HG03521 (cell line): ENCODE results near the gene EIF3K.
A peak's percentile ranks its signal among the peaks of the same experiment; 100 is the strongest.
"Not testable (repeated sequence)": the region's sequence is repeated elsewhere in the genome, so short reads cannot be mapped to it uniquely, and the experiment has no call there.

ENCODE experiments used
- ATAC-seq: cut with Tn5 transposase; IDR thresholded peaks from one replicate; pipeline ENCODE4 v1.9.1; 2021; ENCODE audit warnings: mild to moderate bottlenecking, moderate library complexity; ENCODE audit not compliant: unreplicated experiment

EIF3K gene, protein sequence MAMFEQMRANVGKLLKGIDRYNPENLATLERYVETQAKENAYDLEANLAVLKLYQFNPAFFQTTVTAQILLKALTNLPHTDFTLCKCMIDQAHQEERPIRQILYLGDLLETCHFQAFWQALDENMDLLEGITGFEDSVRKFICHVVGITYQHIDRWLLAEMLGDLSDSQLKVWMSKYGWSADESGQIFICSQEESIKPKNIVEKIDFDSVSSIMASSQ

DNA sequence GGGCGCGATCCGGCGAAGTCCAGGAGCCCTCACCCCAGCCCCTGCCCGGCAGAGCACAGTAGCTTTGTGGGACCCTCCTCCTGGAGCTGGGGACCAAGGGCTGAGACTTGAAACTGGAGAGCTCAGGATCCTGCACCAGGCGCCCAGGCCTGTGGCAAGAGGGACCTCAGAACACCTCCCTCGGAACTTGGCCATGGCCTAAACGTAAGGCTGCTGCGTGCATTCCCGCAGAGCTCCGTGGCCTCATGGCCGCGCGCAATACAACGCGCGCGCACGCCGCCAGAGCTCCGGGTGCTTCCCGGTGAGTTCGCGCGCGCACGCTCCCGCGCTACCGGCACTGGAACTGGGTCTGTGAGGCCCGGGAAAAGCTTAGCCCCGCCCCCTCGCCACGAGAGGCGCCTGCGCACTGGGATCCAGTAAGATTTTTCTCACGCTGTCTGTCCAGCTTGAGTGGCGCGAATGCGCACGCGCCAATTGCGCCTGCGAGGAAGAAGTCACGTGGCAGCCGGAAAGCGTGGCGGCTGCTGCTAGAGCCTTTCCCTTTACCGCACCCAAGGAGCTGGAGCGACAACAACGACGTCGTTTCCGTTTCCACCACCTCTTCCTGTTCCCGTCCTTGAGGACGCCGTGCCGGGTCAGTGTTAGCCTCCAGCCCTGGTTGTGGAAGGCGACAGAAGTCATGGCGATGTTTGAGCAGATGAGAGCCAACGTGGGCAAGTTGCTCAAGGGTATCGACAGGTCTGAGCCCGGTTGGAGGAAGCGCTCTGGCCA is at the start of gene EIF3K:
Gene EIF3K (plus strand): TSS at position 599 of the 771 bp plus-strand sequence. CDS start 81 bp downstream, at position 680.
- ATAC-seq, result peak; percentile 60

DNA sequence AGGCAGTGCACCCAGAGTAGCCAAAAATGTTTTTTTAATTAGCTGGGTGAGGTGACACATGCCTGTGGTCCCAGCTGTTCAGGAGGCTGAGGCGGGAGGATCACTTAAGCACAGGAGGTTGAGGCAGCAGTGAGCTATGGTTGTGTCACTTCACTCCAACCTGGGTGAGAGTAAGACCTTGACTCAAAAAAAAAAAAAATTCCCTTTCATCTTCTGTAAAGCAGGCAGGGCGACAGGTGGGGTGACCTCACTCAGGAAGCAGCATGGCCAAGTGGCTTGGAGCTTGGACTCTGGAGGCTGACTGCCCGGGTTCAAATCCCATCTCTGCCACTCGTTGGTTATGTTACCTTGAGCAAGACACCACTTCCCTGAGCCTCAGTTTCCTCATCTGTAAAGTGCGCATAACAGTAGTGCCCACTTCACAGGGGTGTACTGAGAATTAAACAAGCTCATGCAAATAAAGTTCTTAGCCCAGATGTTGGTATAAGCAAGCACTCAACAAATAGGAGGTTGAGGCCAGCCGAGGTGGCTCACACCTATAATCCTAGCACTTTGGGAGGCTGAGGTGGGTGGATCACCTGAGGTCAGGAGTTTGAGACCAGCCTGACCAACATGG is 49.5 kb upstream of the EIF3K start:
- no peak for ATAC-seq

DNA sequence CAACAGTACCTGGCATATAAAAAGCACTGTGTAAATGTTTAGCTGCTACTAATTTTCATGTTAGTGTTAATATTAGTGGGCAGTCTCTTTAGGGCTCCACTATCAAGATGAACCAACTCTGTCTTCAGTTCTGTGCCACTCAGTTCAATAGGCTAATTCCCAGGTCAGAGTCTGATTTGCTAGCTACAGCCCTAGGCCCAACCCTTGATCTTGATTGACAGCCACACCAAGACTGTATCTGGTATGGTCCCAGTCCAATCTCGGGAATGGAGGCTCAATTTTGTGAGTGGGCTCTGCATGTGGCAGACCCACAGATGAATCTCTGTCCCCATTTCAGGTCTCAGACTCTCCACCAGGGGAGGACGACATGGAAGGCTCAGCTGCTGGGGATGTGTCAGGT is 47.3 kb upstream of the EIF3K start:
- ATAC-seq, result no peak

DNA sequence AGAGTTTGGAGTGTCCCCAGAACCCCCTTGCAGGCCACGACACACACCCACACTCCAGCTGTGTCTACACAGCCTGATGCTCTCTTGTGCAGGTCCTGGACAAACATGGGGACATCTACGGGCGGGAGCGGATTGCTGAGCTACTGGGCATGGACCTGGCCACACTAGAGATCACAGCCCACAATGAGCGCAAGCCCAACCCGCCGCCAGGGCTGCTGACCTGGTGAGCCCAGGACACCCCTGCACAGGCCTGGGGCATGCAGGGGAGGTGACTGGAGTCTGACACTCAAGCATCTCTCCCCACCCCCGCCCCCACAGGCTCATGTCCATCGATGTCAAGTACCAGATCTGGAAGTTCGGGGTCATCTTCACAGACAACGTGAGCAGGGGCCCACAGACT is 41.2 kb upstream of the EIF3K start:
- no peak for ATAC-seq

DNA sequence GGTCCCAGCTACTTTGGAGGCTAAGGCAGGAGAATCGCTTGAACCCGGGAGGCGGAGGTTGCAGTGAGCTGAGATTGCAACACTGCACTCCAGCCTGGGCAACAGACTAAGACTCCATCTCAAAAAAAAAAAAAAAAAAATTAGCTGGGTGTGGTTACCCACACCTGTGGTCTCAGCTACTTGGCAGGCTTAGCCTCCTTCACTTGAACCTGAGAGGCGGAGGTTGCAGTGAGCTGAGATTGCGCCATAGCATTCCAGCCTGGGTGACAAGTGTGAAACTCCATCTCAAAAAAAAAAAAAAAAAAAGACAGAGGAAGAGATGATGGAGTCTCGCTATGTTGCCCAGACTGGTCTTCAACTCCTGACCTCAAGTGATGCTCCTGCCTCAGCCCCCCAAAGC is 39.7 kb upstream of the EIF3K start:
- not testable (repeated sequence) for ATAC-seq

DNA sequence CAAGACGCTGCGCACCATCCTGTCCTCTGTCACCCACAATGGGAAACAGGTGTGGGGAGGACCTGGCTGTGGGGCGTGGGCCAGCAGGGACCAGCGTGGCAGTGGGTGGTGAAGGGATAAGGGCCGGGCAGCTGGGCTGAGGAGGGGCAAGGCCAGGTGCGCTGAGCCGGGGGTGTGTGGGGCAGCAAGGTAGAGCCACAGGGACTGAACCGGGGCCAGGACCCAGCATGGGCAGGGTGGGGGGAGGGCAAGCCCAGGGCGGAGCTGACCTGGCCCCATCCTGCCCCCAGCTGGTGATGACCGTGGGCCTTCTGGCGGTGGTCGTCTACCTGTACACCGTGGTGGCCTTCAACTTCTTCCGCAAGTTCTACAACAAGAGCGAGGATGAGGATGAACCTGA is 38.9 kb upstream of the EIF3K start:
- no peak for ATAC-seq

DNA sequence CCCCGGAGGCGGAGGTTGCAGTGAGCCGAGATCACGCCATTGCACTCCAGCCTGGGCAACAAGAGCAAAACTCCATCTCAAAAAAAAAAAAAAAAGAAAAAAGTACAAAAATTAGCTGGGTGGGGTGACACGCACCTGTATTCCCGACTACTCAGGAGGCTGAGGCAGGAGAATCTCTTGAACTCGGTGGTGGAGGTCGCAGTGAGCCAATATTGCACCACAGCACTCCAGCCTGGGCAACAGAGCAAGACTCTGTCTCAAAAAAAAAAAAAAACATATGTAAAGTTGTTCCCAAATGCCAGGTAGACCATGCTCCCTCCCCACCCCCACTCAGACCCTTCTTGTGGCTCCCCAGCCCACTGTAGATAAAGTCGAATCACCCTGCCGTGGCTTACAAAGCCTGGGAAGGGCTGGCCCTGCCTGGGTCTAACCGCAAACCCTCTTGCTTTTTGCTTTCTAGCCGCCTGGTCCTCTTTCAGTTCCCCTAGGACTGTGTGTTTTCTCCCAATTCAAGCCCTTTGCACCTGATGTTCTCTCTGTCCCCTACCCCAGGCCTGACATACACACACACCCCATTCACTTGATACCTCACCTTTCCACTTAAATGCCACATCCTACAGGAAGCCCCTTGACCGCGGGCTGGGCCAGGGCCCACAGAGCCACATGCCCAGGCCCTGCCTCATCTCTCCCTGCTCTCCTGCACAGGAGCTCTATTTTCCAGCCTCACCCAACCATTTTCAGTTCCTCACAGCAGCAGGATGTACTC is 35.6 kb upstream of the EIF3K start:
- peak; percentile 56 for ATAC-seq

DNA sequence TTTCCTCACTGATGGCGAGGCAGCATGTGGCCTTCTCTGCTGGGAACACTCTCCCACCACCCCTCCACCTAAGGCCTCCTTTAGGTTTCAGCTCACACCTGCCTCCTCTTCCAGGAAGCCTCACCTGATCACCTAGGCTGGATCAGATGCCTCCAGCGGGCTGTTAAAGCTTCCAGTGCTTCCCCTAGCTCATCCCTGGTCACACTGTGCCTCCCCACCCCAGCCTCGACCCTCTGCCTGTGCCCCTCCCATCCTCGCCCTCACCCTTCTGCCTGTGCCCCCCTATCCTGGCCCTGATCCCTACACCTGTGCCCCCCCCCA is 35.0 kb upstream of the EIF3K start:
- ATAC-seq, result no peak

DNA sequence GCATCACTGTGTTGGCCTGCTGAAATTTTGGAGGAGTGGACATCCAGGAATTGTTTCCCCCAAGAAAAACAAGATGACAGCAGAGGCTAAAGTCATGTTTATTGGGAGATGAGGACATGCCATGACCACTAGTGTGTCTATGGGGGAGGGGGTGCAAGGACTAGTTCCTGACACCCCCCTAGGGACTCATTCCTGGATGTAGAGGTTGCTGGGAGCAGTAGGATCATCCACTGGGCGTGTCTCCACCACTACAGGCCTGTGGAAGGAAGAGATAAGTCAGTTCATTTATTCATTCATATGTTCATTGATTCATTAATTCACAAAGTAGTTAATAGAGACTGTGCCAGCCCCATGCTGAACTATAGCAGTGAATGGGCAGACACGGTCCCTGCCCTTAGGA is 31.4 kb upstream of the EIF3K start:
- no peak for ATAC-seq

DNA sequence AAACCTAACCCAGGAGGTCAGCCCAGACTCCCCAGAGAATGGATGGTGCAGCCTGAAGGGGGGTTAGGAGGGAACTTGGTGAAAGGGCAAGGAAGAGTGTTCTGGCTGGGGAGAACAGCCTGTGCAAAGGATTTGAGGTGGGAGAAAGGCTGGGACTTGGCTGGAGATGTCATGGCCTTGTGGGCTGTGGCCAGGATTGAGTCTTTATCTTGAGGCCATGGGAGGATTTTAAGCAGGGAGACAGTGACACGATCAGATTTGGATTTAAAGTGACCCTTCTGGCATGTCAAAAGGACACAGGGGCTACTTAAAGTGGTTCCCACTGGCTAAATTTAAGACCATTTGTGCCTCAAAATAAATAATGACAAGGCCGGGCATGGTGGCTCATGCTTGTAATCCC is 30.9 kb upstream of the EIF3K start:
- ATAC-seq, result no peak

DNA sequence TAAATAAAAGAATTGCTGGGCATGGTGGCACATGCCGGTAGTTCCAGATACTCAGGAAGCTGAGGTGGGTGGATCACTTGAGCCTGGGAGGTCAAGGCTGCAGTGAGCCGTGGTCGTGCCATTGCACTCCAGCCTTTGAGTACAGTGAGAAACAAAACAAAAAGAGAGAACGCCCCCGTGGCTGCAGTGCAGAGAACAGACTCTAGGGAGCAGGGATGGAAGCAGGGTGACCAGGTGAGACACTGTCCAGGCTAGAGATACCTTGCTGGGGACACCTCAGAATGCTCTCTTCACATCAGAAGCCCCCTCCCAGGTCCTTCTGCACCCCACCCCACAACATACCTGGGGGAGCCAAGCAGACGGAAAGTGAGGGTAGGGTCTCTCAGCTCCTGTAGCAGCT is 26.0 kb upstream of the EIF3K start:
- no peak for ATAC-seq

DNA sequence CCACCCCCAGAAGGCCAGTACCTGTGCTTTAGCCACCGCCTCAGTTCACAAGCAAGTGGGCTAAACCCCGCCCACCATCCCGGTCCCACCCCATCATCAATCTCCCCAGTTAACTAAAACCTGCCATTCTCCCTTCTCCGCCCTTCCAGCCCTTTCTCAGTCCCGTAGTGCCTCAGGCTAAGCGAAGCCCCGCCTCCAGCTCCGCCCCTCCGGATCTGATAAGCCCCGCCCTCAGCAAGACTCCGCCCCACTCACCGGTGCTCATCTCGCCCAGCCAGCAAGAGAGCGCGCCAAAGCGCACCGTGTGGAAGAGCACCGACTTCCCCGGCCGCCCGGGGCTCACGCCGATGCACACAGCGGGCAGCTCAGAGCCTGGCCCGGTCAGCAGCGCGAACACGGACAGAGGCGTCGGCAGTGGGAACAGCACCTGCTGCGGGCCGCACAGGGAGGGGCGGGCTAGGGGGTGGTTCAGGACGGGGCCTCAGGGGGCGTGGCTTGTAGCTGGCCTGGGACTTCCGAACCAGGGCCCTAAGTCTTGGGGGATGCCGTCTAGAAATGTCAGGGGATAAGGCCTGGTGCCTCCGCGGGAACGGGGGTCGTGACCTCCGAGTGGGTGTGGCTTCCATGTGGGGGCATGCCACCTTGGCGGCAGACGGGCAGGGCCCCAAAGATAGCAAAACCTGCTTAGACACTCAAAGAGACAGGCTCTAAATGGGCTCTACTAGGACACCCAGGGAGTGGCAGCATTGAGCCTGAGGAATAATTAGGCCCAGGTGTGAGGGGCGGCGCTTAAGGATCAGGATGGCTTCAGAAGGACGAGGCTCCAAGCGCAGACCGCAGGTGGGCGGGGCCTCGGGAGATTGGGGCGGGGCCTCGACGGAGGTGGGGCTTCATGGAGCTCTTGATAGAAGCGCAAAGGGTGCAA is 22.7 kb upstream of the EIF3K start:
- ATAC-seq, result no peak

DNA sequence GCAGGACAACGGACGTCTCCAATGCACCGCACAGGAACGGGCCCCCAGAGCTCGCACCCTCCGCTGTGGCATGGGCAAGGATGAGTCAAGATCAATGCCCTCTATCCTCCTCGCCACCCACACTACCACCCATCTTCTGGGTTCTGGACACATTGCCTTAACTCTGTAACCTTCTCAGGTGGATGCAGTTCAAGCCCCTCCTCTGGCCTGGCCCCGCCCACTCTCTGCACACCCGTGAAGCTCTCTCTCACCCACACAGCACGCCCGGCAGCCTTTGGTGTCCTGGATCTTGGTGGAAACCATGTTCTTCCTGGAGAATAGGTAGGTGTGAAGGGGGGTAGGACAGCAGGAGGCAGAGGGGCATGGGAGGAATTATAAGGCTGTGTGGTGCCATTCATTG is 21.9 kb upstream of the EIF3K start:
- no peak for ATAC-seq

DNA sequence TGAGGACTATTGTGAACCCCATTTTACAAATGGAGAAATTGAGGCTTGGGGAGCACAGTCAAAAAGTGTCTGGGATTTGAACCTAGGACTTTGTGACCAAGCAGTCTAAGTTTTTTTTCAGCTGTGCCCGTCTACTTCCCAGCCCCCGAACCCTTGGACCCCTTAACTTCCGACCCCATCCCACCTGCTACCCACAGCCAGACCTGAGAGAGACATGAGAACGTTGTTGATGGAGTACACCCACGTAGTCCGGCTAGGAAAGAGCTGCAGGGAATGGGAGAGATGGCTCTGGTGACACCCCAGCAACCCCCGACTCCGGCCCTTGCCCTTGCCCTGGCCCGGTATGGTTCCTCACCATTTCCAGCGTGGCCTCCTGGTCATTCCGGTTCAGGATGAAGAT is 19.3 kb upstream of the EIF3K start:
- no peak for ATAC-seq

DNA sequence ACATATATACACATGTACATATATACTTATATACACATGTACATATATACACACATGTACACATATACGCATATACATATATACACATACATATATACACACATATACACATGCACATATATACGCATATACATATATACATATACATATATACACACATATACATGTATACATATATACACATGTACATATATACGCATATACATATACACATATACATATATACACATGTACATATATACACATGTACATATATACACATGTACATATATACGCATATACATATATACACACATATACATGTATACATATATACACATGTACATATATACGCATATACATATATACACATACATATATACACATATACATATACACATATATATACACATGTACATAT is 16.1 kb upstream of the EIF3K start:
- not testable (repeated sequence) for ATAC-seq

DNA sequence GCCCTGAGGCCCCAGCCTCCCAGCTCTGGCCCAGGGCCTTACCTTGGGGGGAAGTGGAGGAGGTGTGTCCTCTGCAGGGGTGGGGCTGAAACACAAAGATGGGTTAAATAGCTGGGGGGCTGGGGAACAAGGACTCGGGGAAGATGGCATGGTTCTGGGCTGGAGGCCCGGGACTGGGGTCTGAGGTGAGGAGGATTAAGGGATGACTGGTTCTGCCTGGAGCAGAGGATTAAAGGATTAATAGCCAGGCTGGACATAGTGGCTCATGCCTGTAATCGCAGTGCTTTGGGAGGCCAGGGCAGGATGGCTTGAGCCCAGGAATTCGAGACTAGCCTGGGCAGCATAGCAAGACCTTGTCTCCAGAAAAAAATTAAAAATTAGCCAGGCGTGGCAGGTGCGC is 12.9 kb upstream of the EIF3K start:
- no peak for ATAC-seq

DNA sequence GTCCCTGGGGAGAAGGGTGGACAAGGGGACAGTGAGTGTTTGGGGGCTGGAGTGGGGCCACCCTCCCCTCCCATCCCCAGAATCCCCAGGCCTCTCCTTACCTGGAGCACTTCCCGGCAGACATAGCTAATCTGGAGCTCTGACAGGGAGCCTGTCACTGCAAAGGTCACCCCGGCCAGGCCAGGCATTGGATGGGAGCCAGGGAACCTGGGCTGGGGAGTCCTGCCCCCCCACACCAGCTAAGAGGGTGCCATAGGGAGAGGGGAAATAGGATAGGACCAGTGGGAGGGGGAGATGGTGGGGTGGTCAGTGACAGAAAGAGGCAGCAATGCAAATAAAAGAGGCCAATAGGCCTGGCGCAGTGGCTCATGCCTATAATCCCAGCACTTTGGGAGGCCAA is 4.7 kb upstream of the EIF3K start:
- no peak for ATAC-seq

DNA sequence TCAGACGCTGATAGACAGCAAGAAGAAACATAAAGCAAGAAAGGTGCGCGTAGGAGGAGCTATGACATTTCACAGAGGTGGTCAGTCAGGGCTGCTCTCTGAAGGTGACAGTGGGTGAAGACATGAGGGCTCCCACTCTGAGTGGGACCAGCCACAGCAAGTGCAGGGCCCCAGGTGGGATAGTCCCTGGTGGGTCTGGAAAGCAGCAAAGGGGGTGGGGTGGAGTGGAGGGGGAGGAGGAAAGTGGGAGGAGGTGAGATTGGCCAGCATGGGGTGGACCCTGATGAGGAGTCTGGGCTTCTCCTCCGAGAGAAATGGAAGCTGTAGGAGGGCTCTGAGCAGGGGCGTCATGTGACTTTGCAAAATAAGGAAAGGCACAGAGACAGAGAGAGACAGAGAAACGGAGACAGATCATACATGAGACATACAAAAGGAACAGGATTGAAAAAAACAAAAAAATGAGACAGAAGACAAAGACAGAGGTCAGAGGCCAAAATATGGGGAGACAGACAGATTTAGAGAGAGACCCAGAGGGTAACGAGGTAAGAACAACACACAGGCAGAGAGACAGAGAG is 3.9 kb upstream of the EIF3K start:
- no peak for ATAC-seq

DNA sequence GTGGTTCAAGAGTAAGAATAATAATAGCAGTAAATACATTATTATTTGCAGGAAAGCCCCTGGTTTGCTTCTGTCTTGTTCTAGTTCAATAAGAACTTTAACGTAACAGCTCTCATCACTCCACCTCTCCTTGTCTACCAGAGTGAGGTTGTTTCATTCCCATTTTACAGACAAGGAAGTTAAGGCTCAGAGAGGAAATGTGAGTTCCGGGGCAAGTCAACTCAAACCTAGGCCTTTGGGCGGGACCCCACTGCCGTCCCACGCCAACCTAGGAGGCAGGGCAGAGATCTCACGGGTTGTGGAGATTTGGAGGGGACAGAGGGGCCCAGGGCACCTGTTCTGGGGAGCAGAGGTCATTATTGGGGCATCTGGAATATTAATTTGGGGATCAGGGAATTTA is 2.7 kb upstream of the EIF3K start:
- no peak for ATAC-seq

DNA sequence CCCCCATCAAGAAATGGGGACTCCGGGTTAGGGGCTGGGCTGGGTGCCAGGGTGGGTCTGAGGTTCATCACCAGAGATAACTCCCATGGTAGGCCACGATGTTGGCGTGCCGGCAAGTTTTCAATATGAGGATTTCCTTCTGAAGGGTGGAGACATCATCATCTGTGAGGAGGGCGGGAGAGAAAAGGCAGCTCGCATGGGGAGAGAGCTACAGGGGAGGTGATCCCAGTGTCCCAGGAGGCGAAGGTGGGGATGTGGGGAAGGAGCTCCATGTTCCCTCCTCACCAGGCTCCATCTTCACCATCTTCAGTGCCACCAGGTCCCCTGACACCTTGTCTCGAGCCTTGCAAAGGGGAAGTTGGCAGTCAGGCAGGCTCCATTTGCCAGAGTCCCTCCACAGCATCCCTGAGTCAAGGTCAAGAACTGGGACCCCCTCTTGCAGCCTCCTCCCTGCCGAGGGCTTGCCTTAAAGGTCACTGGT is 1.7 kb upstream of the EIF3K start:
- no peak for ATAC-seq
